HepG2 (cell line): Measurements from ENCODE around the gene RBM5. TPM values are rescaled to one million over a fixed set of nuclear protein-coding genes. Genes with fewer than 3 reads are reported as not detected.

Experiments used
- AGO2 ChIP-seq: fragments of 200-400 bp; formaldehyde crosslinking; optimal IDR thresholded peaks from 2 replicates; pipeline ENCODE3; 2017; ENCODE audit warnings: mild to moderate bottlenecking, low read depth, low read length, moderate library complexity
- ETV5 ChIP-seq: IDR thresholded peaks from 2 replicates; pipeline ENCODE4 v1.6.1; 2018; ENCODE audit warnings: missing biosample characterization, missing genetic modification reagents, inconsistent platforms, borderline replicate concordance
- FOXO4 ChIP-seq: sonication (generic); formaldehyde crosslinking; conservative IDR thresholded peaks from 2 replicates; pipeline ENCODE4 v1.8.1; 2023; ENCODE audit warnings: missing genetic modification reagents
- HMGXB4 ChIP-seq, 2 experiments: sonication (generic) in 1 of 2; formaldehyde crosslinking in 1 of 2; IDR thresholded peaks; 2 replicates each; pipeline versions ENCODE4 v1.4.0 to v1.6.1; 2018 to 2020; ENCODE audit warnings: missing genetic modification reagents in 2 of 2, borderline replicate concordance in 1 of 2, low read depth in 1 of 2, mild to moderate bottlenecking in 1 of 2, missing biosample characterization in 1 of 2
- KLF6 ChIP-seq: IDR thresholded peaks from 2 replicates; pipeline ENCODE4 v1.8.0; 2016; ENCODE audit warnings: missing biosample characterization, missing genetic modification reagents
- PAF1 ChIP-seq: IDR thresholded peaks from 2 replicates; pipeline ENCODE4 v1.6.1; 2016; ENCODE audit warnings: missing genetic modification reagents, missing compliant biosample characterization
- POLR2G ChIP-seq: fragments of 200-400 bp; formaldehyde crosslinking; IDR thresholded peaks from 2 replicates; pipeline ENCODE4 v1.6.1; 2018; ENCODE audit warnings: mild to moderate bottlenecking, low read depth, low read length, moderate library complexity
- RAD21 ChIP-seq: fragments of 450-650 bp; formaldehyde crosslinking; IDR thresholded peaks from 2 replicates; pipeline ENCODE4 v1.5.0; 2020; ENCODE audit warnings: mild to moderate bottlenecking
- SMC3 ChIP-seq: IDR thresholded peaks from 2 replicates; pipeline ENCODE4 v1.6.1; 2011; ENCODE audit warnings: low read length, improper control_type of control experiment
- SOX13 ChIP-seq, 3 experiments: fragments of 450-650 bp in 1 of 3; sonication (generic) in 1 of 3; formaldehyde crosslinking in 1 of 3; IDR thresholded peaks in 2 of 3; conservative IDR thresholded peaks in 1 of 3; 2 replicates each; pipeline versions ENCODE4 v1.5.0 to v1.6.1; 2016 to 2020; ENCODE audit warnings: antibody characterized with exemption in 1 of 3, mild to moderate bottlenecking in 1 of 3, missing compliant biosample characterization in 1 of 3, missing genetic modification reagents in 1 of 3, moderate library complexity in 1 of 3
- ZBTB25 ChIP-seq: IDR thresholded peaks from 2 replicates; pipeline ENCODE4 v1.6.1; 2018; ENCODE audit warnings: missing genetic modification reagents
- polyA plus RNA-seq, 8 experiments: library from polyadenylated mRNA; depleted of rRNA in 3 of 8; stranded (reverse) in 7 of 8; unstranded in 1 of 8; fragments of >200 nt; fragmentation: Illumina TruSeq in 4 of 8; extraction: Trizol in 4 of 8; gene quantifications; 2 replicates each; pipeline versions ENCODE4 v1.2.1 to v1.2.3, GENCODE V29; 2011 to 2016; ENCODE audit warnings: low read depth in 4 of 8, missing spikeins in 1 of 8, mixed read lengths in 1 of 8; ENCODE audit not compliant: insufficient read depth in 1 of 8
- total RNA-seq, 5 experiments: library from RNA; depleted of rRNA; stranded (reverse); fragments of >200 nt; fragmentation: Illumina TruSeq; extraction: Trizol; gene quantifications; 2 replicates each; pipeline ENCODE4 v1.2.3, GENCODE V29; 2016; ENCODE audit warnings: low read depth in 1 of 5

RBM5 gene
- total and polyA plus RNA-seq, 2 of the 13 experiments (the other 11 are each of a cell fraction or from before 2014, with no cell fraction given), result 106 to 204 TPM

- TF ChIP-seq HMGXB4 (CRISPR knock-in tag; IDR thresholded peaks at IDR 0.05; ENCODE audit: borderline replicate concordance in 1 of 2, low read depth in 1 of 2) (peak in 1 of 2 experiments; percentile 39; a peak in 2 of 4 replicates), KLF6 (CRISPR knock-in tag) (no peak), ETV5 (0 out of 2 replicates have a peak, but pooled peaks have one; percentile 26), POLR2G (peak; percentile 16; the same call in 1 of the 2 replicates), AGO2 (peak; percentile 74), PAF1 (CRISPR knock-in tag) (0 out of 2 replicates have a peak, but pooled peaks have one; percentile 66), SOX13 (IDR thresholded peaks at IDR 0.05) (0 out of 2 replicates have a peak, but pooled peaks have one; percentile 16), SOX13 (CRISPR knock-in tag; conservative IDR thresholded peaks at IDR 0.05 in 1 of 2, IDR thresholded peaks at IDR 0.05 in 1 of 2) (no peak), SMC3 (peak; percentile 90), FOXO4 (no peak), ZBTB25 (CRISPR knock-in tag) (peak; percentile 20; the same call in 1 of the 2 replicates), RAD21 (CRISPR knock-in tag) (peak; percentile 93)
These were observed 32.6 kb downstream of the RBM5 start (continued) for GRCh38 chr3:50121072-50122032.
